Measurements from ENCODE around the gene SVEP1.

Gene SVEP1

GRCh38 chr9:110444911-110445310 is 134.6 kb downstream of the SVEP1 start:
- CTCF ChIA-PET = no interaction called here
- POLR2A ChIA-PET = no interaction called here
- TF ChIP-seq LEF1 (IDR thresholded peaks at IDR 0.05; ENCODE audit: borderline replicate concordance) (no peak), FOXM1 (IDR thresholded peaks at IDR 0.05; ENCODE audit: borderline replicate concordance) (no peak), CTBP1 (IDR thresholded peaks at IDR 0.05; ENCODE audit: borderline replicate concordance) (no peak), FOXK2 (IDR thresholded peaks at IDR 0.05) (no peak), L3MBTL2 (conservative IDR thresholded peaks at IDR 0.05) (no peak), NFRKB (IDR thresholded peaks at IDR 0.05) (no peak), HDGF (IDR thresholded peaks at IDR 0.05; ENCODE audit: borderline replicate concordance) (no peak), SP1 (IDR thresholded peaks at IDR 0.05) (no peak), ELF4 (IDR thresholded peaks at IDR 0.05) (no peak), FOXA1 (IDR thresholded peaks at IDR 0.05) (no peak), SUZ12 (IDR thresholded peaks at IDR 0.05) (no peak), TARDBP (IDR thresholded peaks at IDR 0.05) (no peak), ARNT (IDR thresholded peaks at IDR 0.05) (no peak), BHLHE40 (IDR thresholded peaks at IDR 0.05; ENCODE audit: borderline replicate concordance) (no peak), ZNF384 (IDR thresholded peaks at IDR 0.05) (no peak)
- TF ChIP-seq, protein P1, sequence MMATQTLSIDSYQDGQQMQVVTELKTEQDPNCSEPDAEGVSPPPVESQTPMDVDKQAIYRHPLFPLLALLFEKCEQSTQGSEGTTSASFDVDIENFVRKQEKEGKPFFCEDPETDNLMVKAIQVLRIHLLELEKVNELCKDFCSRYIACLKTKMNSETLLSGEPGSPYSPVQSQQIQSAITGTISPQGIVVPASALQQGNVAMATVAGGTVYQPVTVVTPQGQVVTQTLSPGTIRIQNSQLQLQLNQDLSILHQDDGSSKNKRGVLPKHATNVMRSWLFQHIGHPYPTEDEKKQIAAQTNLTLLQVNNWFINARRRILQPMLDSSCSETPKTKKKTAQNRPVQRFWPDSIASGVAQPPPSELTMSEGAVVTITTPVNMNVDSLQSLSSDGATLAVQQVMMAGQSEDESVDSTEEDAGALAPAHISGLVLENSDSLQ (IDR thresholded peaks at IDR 0.05) = no peak
- DNase-seq (ENCODE audit: extremely low spot score) = no peak

DNA sequence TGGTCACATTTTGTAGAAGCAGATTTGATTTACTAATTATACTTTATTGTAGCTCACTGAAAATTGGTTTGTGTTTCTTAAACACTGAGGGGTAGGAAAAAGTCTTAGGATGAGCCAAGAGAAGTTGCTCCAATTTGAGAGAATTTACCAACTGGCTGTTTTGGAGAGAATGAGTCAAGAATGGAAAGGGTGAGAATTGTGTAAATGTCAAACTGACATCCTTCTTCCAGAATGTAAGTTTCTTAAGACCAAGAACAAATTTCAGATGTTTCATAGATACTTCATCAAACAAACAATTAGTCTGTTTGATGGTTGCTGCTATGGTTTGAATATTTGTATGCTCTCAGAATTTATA is 135.7 kb downstream of the SVEP1 start:
- no peak for TF ChIP-seq ZNF384 (IDR thresholded peaks at IDR 0.05)
- no peak for TF ChIP-seq L3MBTL2 (conservative IDR thresholded peaks at IDR 0.05)
- TF ChIP-seq FOXA1 (IDR thresholded peaks at IDR 0.05) = no peak
- TF ChIP-seq, protein P1 (IDR thresholded peaks at IDR 0.05) = no peak
- no peak for TF ChIP-seq HDGF (IDR thresholded peaks at IDR 0.05; ENCODE audit: borderline replicate concordance)
- no peak for TF ChIP-seq TARDBP (IDR thresholded peaks at IDR 0.05)
- no peak for TF ChIP-seq FOXM1 (IDR thresholded peaks at IDR 0.05; ENCODE audit: borderline replicate concordance)
- TF ChIP-seq NFRKB (IDR thresholded peaks at IDR 0.05) = no peak
- ChIA-PET POLR2A (no interaction called here), CTCF (no interaction called here)
- no peak for DNase-seq (ENCODE audit: extremely low spot score)

DNA sequence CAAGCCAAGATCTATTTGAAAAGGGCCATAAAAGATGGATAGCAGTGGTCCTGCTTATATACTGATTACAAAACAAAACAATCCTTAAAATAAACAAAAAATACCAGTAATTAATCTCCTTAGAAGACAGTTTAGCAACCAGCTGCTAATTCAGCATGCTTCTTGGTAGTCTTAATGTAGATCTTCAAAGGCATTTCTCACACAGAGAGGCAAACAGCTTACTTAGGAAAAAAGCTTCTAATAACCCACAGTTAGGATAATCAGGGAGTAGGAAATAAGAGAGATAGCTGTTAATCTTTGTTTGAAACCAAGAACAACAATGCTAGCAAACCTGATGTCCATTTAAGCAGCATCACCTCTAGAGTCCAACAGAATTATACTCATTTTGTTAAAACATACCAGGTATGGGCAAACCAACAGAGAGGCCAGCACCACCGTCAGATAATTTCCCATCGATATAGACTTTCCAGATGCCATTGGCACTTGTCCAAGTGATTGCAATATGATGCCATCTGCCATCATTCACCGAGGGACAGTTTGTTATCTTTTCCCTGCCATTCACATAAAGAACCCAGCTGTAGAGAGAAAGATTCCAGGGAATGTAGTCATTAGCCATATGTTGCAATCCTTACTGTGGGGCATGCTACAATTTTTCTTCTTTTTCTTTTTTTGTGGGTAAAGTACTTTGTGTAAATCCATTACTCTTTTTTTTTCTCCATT is 136.2 kb downstream of the SVEP1 start:
- no peak for DNase-seq (ENCODE audit: extremely low spot score)
- CTCF ChIA-PET = no interaction called here
- POLR2A ChIA-PET = no interaction called here
- TF ChIP-seq NFRKB (IDR thresholded peaks at IDR 0.05) (no peak), HDGF (IDR thresholded peaks at IDR 0.05; ENCODE audit: borderline replicate concordance) (no peak), CTBP1 (IDR thresholded peaks at IDR 0.05; ENCODE audit: borderline replicate concordance) (no peak), SP1 (IDR thresholded peaks at IDR 0.05) (no peak), BHLHE40 (IDR thresholded peaks at IDR 0.05; ENCODE audit: borderline replicate concordance) (no peak), SUZ12 (IDR thresholded peaks at IDR 0.05) (no peak), TARDBP (IDR thresholded peaks at IDR 0.05) (no peak), LEF1 (IDR thresholded peaks at IDR 0.05; ENCODE audit: borderline replicate concordance) (no peak), FOXM1 (IDR thresholded peaks at IDR 0.05; ENCODE audit: borderline replicate concordance) (no peak), FOXK2 (IDR thresholded peaks at IDR 0.05) (no peak), ZNF384 (IDR thresholded peaks at IDR 0.05) (no peak), ARNT (IDR thresholded peaks at IDR 0.05) (no peak), L3MBTL2 (conservative IDR thresholded peaks at IDR 0.05) (no peak), ELF4 (IDR thresholded peaks at IDR 0.05) (no peak), FOXA1 (IDR thresholded peaks at IDR 0.05) (no peak)
- TF ChIP-seq, protein P1 (IDR thresholded peaks at IDR 0.05) = no peak; the same call in 1 of the 2 replicates

DNA sequence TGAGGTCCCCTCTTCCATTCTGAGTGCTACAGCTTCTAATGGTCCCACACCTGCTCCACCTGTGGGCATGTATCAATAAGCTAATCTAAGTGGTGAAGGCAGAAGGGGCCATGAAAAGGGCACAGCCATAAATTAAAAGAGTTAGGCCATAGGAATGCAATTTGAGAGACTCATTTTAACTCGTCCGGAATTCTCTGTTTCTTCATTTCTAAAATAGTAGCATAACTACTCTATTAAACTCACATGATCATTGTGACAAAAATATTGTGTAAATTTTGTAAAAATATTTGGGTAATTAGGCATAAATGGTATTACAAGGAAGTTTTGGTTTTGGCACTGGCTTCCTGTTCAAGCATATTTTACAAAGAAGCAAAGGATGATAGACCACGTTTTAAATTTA is 138.7 kb downstream of the SVEP1 start:
- POLR2A ChIA-PET = no interaction called here
- DNase-seq (ENCODE audit: extremely low spot score) = no peak
- TF ChIP-seq L3MBTL2 (conservative IDR thresholded peaks at IDR 0.05) (no peak), SUZ12 (IDR thresholded peaks at IDR 0.05) (no peak), NFRKB (IDR thresholded peaks at IDR 0.05) (no peak), ELF4 (IDR thresholded peaks at IDR 0.05) (no peak), HDGF (IDR thresholded peaks at IDR 0.05; ENCODE audit: borderline replicate concordance) (no peak), TARDBP (IDR thresholded peaks at IDR 0.05) (no peak), ZNF384 (IDR thresholded peaks at IDR 0.05) (no peak), SP1 (IDR thresholded peaks at IDR 0.05) (no peak), FOXK2 (IDR thresholded peaks at IDR 0.05) (no peak), ARNT (IDR thresholded peaks at IDR 0.05) (no peak), FOXA1 (IDR thresholded peaks at IDR 0.05) (no peak), LEF1 (IDR thresholded peaks at IDR 0.05; ENCODE audit: borderline replicate concordance) (no peak), CTBP1 (IDR thresholded peaks at IDR 0.05; ENCODE audit: borderline replicate concordance) (no peak)
- TF ChIP-seq, protein P1 (IDR thresholded peaks at IDR 0.05) = no peak
- CTCF ChIA-PET = interaction anchor here (1.4 kb wide), 1 partner anchor 13 kb away, joined by 4 read pairs; no protein-coding TSS in a partner anchor

GRCh38 chr9:110440172-110440571 is 139.4 kb downstream of the SVEP1 start:
- ChIA-PET POLR2A (no interaction called here), CTCF (interaction anchor here (1.4 kb wide), 1 partner anchor 13 kb away, joined by 4 read pairs; no protein-coding TSS in a partner anchor)
- no peak for DNase-seq (ENCODE audit: extremely low spot score)
- TF ChIP-seq ARNT (IDR thresholded peaks at IDR 0.05) (no peak), ZNF384 (IDR thresholded peaks at IDR 0.05) (no peak), CTBP1 (IDR thresholded peaks at IDR 0.05; ENCODE audit: borderline replicate concordance) (no peak), NFRKB (IDR thresholded peaks at IDR 0.05) (no peak), FOXK2 (IDR thresholded peaks at IDR 0.05) (no peak), L3MBTL2 (conservative IDR thresholded peaks at IDR 0.05) (no peak), LEF1 (IDR thresholded peaks at IDR 0.05; ENCODE audit: borderline replicate concordance) (no peak), BHLHE40 (IDR thresholded peaks at IDR 0.05; ENCODE audit: borderline replicate concordance) (no peak), FOXM1 (IDR thresholded peaks at IDR 0.05; ENCODE audit: borderline replicate concordance) (no peak), SUZ12 (IDR thresholded peaks at IDR 0.05) (no peak)

Data from HEK293T (cell line).